Fibroblast of pulmonary artery (primary cell): Measurements from ENCODE around the gene MAP3K10.
"Not testable (repeated sequence)": the region's sequence is repeated elsewhere in the genome, so short reads cannot be mapped to it uniquely, and the experiment has no call there.

Experiments used
- DNase-seq: peaks from one replicate; pipeline ENCODE4 v3.0.0-alpha.2; 2010; ENCODE audit warnings: low read depth
- H3K4me3 ChIP-seq: replicated peaks from 2 replicates; pipeline ENCODE4 v1.5.1; 2011; ENCODE audit warnings: low read depth, mild to moderate bottlenecking, control low read depth, low read length, moderate library complexity
- TF ChIP-seq, protein P1 (sequence below): IDR thresholded peaks from 2 replicates; pipeline ENCODE4 v1.5.1; 2011; ENCODE audit warnings: mild to moderate bottlenecking, control low read depth, low read length, inconsistent platforms; ENCODE audit errors: missing control alignments

The MAP3K10 gene

DNA sequence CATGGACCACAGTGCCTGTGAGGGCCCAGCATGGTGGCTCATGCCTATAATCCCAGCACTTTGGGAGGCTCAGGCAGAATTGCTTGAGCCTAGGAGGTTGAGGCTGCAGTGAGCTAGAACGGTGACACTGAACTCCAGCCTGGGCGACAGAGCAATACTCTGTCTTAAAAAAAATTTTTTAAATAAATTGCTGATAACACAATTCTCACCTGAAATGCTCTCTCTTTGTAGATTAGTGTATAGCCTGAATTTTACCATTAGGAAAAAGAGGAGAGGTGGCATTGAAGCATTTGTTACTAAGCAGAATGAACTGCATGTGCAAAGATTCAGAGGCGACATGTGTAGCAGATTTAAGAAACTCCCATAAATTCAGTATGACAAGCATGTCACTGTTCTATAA lies 29.1 kb upstream of the MAP3K10 start:
- TF ChIP-seq, protein P1, sequence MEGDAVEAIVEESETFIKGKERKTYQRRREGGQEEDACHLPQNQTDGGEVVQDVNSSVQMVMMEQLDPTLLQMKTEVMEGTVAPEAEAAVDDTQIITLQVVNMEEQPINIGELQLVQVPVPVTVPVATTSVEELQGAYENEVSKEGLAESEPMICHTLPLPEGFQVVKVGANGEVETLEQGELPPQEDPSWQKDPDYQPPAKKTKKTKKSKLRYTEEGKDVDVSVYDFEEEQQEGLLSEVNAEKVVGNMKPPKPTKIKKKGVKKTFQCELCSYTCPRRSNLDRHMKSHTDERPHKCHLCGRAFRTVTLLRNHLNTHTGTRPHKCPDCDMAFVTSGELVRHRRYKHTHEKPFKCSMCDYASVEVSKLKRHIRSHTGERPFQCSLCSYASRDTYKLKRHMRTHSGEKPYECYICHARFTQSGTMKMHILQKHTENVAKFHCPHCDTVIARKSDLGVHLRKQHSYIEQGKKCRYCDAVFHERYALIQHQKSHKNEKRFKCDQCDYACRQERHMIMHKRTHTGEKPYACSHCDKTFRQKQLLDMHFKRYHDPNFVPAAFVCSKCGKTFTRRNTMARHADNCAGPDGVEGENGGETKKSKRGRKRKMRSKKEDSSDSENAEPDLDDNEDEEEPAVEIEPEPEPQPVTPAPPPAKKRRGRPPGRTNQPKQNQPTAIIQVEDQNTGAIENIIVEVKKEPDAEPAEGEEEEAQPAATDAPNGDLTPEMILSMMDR = no peak
- no peak overlapping the region for H3K4me3 ChIP-seq
- no peak for DNase-seq

GRCh38 chr19:40163541-40164129 lies 27.6 kb upstream of the MAP3K10 start:
- DNase-seq = no peak
- H3K4me3 ChIP-seq = no peak overlapping the region
- TF ChIP-seq, protein P1 = no peak

DNA sequence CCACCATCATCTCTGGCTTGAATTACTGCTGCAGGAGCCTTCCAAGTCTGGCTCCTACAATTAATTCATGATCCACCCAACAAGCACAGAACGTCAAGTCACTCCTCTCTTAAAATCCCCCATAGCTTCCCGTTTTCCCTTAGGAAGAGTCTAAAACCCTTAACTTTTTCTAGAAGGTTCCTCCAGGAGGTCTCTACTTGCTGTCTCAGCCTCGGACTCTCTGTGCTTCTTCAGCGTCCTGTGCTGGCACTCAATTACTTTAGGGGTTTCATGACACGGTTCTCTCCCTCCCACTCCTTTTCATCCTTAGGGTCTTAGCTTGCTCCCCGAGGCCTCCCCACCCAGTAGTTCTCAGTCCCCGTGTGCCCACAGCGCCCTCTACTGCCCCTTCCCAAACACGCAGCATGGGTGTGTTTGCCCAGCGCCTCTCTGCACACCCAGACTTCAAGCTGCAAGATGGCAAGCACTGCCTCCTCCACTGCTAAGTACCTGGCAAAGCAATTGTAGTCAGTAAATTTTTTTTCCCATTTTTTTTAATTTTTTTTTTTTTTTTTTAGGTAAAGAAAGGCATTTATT lies 25.8 kb upstream of the MAP3K10 start:
- no peak overlapping the region for H3K4me3 ChIP-seq
- DNase-seq = peak; percentile 49
- TF ChIP-seq, protein P1 = peak; percentile 83

DNA sequence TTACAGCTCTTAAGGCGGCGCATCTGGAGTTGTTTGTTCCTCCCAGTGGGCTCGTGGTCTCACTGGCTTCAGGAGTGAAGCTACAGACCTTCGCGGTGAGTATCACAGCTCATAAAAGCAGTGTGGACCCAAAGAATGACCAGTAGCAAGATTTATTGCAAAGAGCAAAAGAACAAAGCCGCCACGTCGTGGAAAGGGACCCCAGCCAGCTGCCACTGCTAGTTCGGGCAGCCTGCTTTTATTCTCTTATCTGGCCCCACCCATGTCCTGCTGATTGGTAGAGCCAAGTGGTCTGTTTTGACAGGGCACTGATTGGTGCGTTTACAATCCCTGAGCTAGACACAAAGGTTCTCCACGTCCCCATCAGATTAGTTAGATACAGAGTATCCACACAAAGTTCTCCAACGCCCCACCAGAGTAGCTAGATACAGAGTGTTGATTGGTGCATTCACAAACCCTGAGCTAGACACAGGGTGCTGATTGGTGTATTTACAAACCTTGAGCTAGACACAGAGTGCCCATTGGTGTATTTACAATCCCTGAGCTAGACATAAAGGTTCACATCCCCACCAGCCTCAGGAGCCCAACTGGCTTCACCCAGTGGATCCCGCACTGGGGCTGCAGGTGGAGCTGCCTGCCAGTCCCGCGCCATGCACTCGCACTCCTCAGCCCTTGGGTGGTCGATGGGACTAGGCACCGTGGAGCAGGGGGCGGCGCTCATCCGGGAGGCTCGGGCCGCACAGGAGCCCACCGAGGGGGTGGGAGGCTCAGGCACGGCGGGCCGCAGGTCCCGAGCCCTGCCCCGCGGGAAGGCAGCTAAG lies 21.5 kb upstream of the MAP3K10 start:
- H3K4me3 ChIP-seq, DNase-seq: not testable (repeated sequence)

- not testable (repeated sequence) for DNase-seq, H3K4me3 ChIP-seq
Observed at GRCh38 chr19:40170303-40170989, 20.8 kb upstream of the MAP3K10 start.

GRCh38 chr19:40171293-40171692 lies 19.9 kb upstream of the MAP3K10 start:
- not testable (repeated sequence) for H3K4me3 ChIP-seq, DNase-seq

DNA sequence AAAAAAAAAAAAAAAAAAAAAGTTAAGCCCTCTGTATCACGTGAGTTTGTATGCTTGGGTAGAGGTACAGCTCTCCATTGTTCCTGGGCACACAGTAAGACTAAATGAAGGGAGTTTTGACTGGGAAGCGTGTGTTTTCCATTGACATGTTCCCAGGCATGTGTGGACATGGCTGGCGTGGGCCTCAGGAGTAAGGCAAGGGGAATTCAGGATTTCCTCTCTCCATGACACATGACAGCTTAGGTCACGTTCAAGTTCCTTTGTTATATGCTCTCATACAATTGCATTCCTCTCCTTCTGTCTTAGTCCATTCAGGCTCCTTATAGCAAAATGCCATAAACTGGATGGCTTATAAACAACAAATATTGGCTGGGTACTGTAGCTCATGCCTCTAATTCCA lies 17.1 kb upstream of the MAP3K10 start:
- no peak overlapping the region for H3K4me3 ChIP-seq
- DNase-seq = peak; percentile 9
- TF ChIP-seq, protein P1 = no peak

DNA sequence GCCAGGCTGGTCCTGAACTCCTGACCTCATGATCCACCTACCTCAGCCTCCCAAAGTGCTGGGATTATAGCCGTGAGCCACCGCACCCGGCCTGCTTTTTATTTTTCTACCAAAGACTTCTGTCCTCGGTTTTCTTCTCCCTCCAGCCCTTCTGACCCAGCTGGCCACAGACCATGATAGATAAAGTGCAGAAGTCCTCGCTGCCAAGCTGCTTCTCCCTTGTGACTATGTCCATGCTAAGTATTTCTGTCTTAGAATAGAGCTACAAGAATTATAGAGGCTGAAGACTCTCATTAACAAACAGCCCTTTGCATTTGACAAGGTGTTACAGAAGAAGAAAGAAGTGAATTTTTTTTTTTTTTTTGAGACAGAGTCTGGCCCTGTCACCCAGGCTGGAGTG lies 15.4 kb upstream of the MAP3K10 start:
- TF ChIP-seq, protein P1 = no peak
- DNase-seq = no peak
- no peak overlapping the region for H3K4me3 ChIP-seq
